Uterus (tissue), 2 donors: ENCODE results near the gene CTR9.

Source experiments
- CTCF ChIP-seq, 4 experiments: fragments of 200-600 bp in 2 of 4; fragments of 450-650 bp in 2 of 4; sonication (generic) in 2 of 4; IDR thresholded peaks; one replicate each; pipeline ENCODE4 v1.5.1; 2016 to 2019; ENCODE audit warnings: antibody characterized with exemption in 4 of 4, mild to moderate bottlenecking in 2 of 4, moderate library complexity in 1 of 4
- POLR2A ChIP-seq, 2 donors: fragments of 450-650 bp; IDR thresholded peaks; one replicate each; pipeline ENCODE4 v1.6.1; 2016; ENCODE audit warnings: antibody characterized with exemption in 2 of 2, mild to moderate bottlenecking in 1 of 2, moderate library complexity in 1 of 2

- no peak for TF ChIP-seq CTCF (IDR thresholded peaks at IDR 0.05)
- TF ChIP-seq POLR2A (IDR thresholded peaks at IDR 0.05), result no peak
Measured at GRCh38 chr11:10774811-10775210, 23.8 kb downstream of the CTR9 start.
